ENCODE measurements around the gene NCKAP5.
"Not testable (repeated sequence)": the region's sequence is repeated elsewhere in the genome, so short reads cannot be mapped to it uniquely, and the experiment has no call there.

NCKAP5 gene

DNA sequence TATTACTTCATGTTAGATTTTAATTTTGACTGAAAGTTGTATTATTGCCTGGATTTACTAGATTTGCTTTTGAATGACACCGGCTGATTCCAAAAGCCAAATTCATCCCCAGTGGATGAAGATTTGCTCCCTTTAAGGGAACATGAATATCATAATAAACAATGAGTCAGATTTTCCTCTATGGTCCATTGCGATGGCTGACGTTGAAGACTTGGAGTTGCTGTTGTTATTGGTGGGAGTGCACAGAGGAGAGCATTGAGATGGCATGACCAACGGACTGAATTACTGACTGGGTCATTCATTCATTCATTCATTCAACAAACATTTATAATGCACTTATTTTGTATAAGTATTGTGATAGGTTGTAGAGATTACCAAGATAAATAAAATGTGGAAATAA is 864.9 kb downstream of the NCKAP5 start:
- DNase-seq (ENCODE audit: low spot score) = no peak

DNA sequence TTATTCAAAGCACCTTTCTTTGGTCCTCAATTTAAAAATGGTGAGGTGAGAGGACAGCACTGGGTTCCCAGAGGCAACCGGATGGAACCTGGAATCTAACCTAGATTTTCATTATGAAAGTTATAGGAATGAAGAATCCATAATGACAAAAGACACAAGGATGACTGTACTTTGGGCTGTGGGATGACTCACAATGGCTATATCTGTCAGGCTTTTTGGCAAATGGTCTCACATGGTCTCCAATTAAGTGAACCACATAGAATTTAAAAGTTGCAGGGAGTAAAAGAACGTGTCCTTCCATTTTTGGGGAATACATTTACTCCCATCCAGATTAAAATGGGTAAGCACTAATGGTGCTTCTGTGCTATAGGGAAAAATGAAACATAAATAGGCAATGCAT is 866.5 kb downstream of the NCKAP5 start:
- DNase-seq (ENCODE audit: low spot score) = no peak

DNA sequence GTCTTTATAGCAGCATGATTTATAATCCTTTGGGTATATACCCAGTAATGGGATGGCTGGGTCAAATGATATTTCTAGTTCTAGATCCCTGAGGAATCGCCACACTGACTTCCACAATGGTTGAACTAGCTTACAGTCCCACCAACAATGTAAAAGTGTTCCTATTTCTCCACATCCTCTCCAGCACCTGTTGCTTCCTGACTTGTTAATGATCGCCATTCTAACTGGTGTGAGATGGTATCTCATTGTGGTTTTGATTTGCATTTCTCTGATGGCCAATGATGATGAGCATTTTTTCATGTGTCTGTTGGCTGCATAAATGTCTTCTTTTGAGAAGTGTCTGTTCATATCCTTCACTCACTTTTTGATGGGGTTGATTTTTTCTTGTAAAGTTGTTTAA is 868.5 kb downstream of the NCKAP5 start:
- DNase-seq (ENCODE audit: low spot score) = not testable (repeated sequence)

DNA sequence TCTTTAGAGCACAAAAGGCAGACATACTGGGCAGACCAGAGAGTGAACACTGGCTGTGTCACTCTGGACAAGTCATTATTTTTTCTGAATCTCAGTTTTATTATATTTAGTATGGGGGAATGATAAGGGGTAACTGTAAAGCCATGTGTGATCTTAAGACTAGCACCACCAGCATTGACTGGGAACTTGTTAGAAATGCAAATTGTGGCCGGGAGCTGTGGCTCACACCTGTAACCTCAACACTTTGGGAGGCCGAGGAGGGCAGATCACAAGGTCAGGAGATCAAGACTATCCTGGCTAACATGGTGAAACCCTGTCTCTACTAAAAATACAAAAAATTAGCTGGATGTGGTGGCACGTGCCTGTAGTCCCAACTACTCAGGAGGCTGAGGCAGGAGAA is 869.9 kb downstream of the NCKAP5 start:
- not testable (repeated sequence) for DNase-seq (ENCODE audit: low spot score)

DNA sequence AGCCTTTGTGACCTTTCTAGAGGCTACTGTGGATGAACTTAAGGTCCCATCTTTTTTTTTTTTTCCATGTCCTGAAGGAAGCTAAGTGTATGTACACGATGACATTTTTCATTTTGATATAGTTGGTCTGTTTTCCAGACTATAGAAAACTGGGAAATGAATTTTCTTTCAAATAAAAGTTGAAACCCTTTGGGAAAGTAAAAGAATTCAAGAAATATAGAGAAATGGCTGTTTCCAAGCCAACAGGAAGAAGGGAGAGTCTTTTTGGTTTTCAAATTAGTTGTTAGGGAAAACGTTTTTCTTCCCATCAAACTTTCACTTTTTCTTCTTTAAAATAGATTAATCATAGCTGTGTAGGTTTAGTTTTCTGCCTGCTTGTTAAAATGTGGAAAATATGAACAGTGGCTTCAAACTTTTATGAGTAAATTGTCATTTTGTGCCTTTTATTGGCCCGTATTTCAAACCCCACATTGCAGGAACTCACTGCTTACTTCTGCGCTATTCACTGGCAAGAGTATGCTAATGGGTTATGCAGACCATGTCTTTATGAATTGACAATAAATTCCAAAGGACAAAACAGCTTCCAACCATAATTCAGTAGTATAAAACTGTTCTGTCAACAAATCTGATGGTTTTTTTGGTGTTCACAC is 870.6 kb downstream of the NCKAP5 start:
- no peak for DNase-seq (ENCODE audit: low spot score)

DNA sequence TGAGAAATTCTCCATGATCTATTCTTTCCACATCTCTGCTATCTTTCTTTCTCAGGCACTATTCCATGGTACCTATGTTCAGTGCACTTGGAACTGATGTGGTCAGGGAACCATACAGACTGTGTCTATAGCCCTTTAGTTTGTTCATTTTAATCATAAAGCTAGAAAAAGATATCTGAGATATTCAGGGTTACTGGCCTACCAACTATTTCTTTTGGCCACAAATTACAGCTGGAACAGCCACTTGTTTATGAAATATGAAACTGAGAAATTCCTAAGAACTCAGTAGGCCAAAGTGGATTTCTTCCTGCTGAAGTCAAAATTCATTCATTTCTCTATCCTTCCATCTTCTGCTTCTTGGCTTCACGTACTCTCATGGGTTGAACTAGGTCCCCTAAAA is 875.4 kb downstream of the NCKAP5 start:
- DNase-seq (ENCODE audit: low spot score) = no peak

DNA sequence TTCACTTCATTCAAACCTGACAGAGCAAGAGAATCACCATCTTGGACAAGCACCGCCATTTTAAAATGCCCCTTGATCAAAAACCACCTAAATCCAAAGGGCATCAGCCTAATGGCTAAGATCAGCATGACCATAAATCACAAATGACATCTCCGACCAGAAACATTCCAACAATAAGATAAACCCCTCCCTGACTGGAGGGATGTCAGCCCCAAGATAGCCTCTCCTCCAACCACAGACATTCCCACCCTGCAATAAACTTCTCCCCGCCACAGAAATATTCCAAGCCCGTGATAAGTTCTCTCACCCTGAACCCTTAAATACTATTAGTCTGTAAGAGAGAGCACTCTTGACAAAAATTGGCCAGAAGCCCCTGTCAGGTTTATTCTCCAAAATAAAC is 876.7 kb downstream of the NCKAP5 start:
- DNase-seq (ENCODE audit: low spot score) = no peak

DNA sequence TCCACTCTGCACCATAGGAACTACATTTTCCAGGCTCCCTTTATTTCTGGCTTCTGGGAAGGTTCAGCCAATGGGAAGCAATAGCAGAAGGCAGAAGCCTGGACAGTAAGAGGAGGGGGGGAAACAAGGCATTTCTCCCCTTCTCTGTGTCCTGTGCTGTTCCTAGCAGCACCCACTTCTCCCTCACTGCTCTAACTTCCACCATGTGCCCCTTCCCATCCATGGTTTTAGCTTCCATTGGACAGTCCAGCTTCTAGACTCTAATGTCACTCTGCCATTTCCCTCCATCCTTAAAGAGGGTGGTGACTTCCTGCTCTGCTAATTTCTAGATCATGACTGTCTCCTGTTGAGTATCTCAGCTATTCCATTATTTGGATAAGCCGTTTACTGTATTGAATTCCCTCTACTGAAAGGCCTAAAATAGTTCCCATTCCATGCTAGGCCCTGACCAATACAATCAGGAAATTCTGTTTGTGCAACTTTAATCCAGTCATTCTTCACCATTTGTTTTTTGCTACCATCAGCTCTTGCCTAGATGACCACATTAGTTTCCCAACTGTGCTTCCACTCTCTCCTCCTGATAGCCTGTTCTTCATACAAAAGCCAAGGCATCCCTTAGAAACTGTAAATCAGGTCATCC is 877.5 kb downstream of the NCKAP5 start:
- DNase-seq (ENCODE audit: low spot score) = no peak

DNA sequence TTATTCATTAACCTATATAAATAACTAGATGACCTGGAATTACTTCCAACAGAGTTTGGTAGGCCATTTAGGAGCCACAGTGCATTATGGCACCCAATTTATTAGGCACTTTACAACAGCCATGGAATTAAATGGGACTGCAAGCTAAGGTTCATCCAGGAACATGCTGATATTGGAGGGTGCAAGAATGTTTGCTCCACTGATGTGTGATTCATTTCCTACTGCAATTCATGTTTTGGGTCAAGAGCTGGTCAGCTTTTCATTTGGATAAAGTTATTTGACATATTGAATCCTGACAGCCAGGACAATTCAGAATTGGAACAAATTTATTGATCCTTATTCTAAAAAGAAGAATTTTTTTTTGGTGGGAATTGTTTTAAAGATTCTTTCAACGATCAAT is 886.5 kb downstream of the NCKAP5 start:
- DNase-seq (ENCODE audit: low spot score) = no peak

DNA sequence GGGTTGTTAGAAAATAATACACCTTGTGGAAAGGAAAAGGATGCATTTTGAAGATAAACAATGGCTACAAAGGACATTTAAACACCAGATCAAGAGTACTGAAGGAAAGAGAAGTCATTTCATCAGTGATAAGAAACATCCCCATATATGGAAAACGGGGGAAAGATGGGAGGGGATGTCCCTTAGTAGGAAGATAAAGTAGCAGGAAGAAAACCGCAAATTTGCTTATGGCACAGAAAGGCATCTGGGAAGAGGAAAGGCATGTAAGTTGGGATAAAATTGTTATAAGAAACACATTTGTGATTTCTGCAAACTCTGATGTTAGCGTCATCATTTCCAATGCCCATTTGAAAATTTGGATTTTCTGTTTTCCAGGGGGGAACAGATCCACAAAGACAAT is 887.7 kb downstream of the NCKAP5 start:
- DNase-seq (ENCODE audit: low spot score) = no peak

DNA sequence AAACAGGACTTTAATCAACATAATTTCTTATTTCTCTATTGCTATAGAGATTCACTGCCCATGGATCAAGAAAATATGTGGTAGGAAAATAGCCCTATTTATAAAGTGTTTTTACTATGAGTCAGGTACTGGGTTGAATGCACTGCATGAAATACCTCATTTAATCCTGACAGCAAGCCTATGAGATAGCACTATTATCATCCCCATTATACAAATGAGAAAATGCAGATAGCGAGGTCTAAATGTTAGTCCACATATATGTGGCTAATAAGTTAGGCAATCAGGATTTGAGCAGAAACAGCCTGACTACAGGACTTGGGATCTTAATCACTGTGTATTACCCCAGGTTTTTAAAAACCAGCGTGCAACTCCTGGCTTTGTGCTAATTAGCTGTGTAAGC is 889.8 kb downstream of the NCKAP5 start:
- DNase-seq (ENCODE audit: low spot score) = no peak

DNA sequence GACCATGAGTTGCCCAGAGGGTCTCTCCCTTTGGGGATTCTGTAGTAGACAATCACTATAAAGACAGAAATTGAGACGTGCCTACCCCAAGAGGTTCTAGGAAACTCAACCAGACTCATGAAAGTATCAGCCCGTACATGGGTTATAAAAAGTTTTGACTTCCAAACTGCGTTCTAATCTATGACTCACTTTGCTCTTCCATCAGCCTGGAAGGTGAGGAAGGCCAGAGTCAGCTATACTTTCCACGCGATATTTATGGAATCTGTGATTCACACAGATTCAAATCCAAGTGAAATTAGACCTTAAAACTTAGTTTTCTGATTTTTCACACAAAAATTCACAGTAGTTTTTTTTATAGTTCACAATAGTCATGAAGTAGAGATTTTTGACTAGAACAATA is 890.6 kb downstream of the NCKAP5 start:
- DNase-seq (ENCODE audit: low spot score) = no peak

DNA sequence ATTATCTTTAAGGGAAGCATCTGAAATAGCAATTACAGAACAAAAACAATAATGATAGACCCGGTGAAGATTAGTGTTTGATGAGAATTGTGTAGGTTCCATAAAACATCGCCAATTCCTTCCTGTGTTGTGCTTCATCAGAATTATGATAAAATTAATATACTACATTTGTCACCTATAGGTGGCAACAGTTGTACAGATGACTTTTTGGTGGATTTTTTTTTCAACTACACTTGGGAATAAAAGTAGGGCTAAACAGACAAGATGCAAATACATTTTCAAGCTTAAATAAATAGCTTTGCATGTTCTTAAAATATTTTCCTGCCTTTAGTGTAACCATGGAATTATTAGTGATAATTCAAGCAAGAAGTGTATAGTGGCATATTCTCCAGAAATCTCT is 891.3 kb downstream of the NCKAP5 start:
- no peak for DNase-seq (ENCODE audit: low spot score)

DNA sequence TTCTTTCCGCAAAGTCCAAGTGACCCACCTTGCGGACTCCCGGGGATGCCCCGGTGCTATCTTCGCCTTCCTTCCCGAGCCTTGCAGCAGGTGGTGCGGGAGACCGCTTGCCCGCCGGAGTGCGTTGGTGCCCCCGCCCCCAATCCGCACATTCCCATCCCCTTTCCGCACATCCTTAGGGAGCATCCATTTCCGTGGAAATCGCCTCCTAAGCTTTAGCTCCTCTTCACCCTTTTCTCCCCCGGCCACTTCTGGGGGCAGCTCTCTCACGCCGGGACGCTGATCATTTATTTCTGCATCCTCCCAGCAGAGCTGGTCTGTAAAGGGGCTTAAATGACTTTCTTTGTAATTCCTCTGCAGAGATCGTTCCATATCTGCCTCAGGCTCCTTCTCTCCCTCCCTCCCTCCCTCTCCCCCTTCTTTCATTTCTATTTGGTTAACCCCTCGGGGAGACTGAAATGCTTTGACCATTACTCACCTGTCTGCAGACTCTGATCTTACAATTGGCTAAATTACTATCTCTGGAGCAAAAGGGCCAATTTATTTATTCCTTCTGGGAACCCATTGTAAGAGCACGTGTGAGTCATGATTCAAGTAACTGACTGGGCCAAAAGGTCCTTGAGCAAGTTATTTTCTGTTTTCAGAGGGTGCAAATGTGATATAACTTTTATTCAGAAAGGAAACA is 897.0 kb downstream of the NCKAP5 start:
- DNase-seq (ENCODE audit: low spot score) = no peak

DNA sequence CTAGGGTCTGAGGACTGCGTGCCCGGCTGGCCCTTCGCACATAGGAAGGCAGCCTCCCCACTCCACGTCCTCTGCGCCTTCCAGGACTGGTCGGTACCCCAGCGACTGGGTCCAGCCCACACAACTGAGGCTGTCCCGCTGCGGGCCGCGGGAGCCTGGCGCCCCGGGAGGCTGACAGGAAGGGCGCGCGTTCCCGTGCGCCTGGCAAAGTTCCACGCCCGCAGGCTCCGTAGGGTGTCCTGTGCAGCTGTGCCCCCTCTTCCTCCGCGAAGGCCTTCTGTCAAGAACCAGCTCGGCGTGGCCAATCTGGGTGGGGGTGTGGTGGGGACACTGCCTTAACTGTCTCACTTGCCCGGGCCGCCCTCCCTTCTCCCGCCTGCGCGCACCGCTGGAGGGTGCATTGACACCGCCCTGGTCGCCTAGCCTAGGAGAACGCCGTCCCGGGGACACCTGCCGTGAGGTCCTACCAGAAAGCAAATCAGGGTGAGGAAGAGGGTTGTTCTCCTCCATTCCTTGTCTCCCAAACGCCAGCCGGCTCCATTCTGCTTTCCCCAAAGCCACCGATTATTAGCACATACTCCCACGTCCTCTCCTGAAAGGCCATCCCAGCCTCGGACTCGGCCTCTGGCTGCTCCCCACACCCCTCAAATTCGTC is 897.6 kb downstream of the NCKAP5 start:
- no peak for DNase-seq (ENCODE audit: low spot score)

DNA sequence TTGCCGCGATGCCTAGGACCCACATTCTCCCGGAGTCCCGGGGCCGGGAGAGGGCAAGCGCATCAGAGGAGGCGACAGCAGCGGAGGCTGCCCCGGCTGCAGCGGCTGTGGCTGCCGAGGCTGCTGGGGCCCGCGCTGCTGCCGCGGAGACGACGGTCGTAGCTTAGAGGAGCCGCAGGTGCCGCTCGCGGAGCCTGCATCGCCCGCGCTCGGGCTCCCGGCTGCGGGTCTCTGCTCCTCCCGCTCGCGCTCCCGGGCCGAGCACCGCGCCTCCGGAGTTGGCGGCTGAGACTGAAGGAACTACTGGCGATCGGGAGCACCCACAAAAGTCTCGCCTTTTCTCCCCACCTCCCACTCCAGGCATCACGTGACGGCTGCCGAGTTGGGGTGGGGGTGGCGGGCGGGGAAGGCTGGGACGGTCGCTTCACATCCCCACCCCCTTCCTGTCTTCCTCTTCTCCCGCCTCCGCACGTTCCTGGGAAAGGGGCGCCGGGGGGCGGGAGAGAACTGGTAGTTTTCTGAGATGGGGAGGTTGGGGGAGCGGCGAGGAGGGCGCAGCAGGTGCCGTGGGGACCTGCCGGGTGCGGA is 898.3 kb downstream of the NCKAP5 start, which contains the start of gene LYPD1:
TSS of gene LYPD1 (minus strand) at position 298 of the 588 bp plus-strand sequence. CDS start at position 25, 273 bp downstream.
- no peak for DNase-seq (ENCODE audit: low spot score)

DNA sequence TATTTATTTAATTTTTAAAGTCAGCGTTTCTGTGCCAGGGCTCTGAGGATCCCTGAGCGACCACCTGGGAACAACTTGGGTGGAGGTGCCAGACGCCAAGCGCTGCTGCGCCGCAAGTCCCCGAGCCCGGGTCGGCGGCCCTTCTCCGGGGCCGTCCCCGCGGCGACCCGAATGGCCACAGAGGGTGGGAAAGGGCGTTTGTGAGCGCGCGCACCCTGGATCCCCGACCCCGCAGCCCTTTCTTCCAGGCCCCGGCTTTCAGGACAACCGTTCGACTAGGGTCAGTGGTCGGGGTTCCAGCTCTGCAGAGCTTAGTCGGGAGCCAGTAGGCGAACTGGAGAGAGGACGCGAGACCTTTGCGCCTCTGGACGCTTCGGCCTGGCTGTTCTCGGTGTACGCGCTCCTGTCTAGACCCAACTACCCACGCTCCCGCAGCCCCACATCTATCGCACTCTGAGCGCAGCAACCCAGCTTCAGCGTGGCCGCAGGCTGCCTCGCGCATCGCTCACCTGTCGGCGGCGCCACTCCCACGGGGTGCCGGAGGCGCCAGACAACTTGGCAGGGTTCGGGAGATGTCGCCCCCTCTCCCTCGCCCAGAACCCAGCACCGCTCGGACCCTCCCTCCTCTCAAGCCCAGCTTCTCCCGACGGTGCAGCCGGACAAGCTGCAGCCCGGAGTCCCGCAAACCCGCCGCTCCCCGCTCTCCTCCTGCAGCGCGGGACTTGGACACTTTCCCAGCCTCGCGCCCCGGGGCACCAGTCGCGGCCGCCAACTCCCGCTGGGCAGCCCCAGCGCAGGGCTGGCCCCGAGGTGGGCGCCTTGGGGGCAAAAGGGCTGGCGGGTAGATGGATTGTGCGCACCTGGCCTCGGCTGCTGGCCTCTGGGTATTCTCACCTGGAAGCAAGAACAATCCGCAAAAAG is 899.0 kb downstream of the NCKAP5 start:
- DNase-seq (ENCODE audit: low spot score) = no peak

DNA sequence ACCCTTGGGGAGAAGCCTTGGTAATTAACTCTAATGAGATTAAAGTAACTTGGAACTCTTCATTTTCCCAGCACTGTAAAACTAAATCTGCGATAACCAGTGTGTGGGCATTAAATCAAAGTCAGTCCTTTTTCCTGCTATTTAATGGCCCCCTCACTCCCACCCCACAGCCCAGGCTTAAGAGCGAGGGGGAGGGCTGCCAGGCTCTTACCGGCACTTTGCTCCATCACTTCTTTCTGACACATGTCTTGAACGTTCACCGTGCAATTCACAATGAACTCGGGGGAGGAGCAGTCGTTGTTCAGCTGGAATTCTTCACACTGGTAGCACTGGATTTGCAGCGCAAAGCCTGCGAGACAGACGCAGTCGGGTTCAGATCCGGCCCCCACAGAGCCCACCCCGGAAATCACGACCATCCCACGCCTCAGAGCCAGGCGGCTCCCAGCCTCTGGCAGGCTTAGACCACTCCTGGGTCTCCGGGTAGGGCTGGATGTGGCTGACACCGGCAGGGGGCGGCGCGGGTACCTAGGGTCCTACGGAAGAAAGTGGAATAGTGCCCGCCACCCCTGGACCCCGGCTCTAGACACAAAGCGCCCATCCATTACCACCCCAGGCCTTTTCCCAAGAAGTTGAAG is 900.0 kb downstream of the NCKAP5 start:
- no peak for DNase-seq (ENCODE audit: low spot score)

DNA sequence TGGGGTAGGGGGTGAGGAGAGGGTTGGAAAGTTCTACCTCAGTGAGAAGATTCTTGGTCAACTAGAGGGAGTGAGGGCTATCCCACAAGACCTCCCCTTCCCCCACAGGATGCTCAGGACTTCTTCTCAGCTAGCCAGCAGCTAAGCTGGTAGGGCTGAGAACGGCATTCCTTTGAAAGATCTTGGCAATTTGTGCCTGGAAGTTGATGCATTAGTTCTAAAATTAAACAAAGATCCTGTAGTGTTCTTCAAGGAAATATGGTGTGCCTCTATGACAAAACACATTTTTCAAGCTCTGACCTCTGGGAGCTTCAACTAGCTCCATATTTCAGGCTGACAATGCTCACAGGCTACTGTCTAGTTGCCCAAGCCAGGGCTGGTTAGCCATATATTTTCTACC is 900.6 kb downstream of the NCKAP5 start:
- DNase-seq (ENCODE audit: low spot score) = no peak

DNA sequence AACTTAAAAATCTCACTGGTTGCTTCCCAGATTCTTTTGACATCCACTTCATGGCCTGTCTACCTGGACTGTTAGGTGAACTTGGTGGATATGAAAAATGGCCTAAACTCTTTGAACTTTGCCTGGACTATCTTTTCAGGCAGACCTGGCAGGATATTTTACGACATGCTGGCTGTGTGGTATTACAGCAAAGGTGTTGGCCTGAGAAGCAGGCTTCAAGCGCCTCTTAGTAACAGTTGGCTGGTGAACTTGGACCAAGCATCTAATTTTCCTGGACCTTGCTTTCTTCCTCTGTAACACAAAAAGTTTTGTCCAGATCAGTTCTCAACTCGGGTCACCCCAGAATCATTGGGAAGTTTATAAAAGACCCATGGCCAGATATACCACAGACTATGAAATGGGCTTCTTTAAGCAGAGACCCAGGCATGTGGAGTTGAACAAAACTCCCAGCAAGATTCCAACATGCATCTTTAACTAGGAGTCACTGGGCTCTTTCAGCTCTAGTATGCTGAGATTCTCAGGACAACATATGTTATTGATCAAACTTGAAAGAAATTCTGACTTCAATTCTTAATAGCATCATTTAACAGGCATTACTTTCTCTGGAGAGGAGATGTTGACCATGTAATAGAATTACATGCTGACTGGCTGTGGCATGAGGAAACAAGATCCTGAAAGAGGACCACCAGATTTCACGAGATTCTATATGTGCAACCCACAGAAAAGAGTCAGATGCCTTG is 902.7 kb downstream of the NCKAP5 start:
- no peak for DNase-seq (ENCODE audit: low spot score)
